ENCODE measurements around the gene TAL2. TPM values are rescaled to one million over a fixed set of nuclear protein-coding genes. Genes with fewer than 3 reads are reported as not detected.

TAL2 gene
- polyA plus RNA-seq, 1 donor = 18.6 TPM

DNA sequence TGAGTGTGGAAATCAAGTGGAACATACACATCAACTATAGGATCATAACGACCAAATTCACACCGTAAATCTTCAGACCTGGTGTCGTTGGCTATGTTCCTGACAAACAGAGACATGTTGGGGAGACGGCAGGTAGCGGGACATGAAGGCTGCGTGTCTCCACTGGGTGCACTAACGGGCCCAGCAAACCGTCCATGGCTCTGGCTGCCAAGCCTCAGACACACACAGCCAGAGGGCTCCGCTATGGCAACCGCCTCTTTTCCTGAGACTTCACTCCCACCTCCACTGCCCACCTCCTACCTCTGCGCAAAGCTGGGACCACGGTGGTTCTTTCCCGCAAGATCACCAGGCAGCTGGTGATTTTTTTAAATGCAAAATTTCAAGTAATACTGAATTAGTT lies 48.4 kb downstream of the TAL2 start:
- DNase-seq = no peak

DNA sequence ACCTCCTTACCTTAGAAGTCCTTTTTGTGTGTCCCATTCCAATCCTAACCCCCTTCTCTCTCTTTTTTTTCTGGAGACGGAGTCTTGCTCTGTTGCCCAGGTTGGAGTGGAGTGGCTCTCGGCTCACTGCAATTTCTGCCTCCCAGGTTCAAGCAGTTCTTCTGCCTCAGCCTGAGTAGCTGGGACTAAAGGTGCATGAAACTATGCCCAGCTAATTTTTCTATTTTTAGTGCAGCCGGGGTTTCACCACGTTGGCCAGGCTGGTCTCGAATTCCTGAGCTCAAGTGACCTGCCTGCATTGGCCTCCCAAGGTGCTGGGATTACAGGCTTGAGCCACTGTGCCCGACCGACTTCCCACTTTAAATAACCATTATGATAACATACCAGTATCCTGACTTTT lies 49.6 kb downstream of the TAL2 start:
- no peak for DNase-seq

DNA sequence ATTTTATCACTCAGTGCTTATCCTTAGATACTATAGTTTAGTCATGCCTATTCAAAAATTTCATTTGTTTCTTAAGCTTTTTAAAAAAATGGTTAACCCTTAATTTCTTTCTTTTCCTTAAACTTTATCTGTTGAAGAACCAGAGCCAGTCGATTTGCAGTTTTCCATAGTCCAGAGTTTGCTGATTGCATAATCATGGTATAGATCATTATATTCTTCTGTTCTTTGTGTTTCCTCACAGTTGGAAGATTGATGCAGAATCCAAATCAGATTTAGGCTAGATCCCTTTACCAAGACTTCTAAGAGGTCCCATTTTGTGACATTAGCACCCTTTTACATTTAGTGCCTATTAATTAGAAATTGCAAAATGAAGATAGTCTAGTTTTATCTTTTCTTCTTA lies 50.0 kb downstream of the TAL2 start:
- no peak for DNase-seq

Other genes with a start within 250 kb of the TAL2 start
- 18.1 TPM for gene FSD1L, start 214.4 kb upstream of the TAL2 start, polyA plus RNA-seq (ENCODE audit: insufficient read length)
- gene FKTN, start 104.3 kb upstream of the TAL2 start, polyA plus RNA-seq (ENCODE audit: insufficient read length) = 14.6 TPM
- 71.4 TPM for gene TMEM38B, start 32.1 kb downstream of the TAL2 start, polyA plus RNA-seq (ENCODE audit: insufficient read length)